Measurements from ENCODE around the gene ING3.

DNA sequence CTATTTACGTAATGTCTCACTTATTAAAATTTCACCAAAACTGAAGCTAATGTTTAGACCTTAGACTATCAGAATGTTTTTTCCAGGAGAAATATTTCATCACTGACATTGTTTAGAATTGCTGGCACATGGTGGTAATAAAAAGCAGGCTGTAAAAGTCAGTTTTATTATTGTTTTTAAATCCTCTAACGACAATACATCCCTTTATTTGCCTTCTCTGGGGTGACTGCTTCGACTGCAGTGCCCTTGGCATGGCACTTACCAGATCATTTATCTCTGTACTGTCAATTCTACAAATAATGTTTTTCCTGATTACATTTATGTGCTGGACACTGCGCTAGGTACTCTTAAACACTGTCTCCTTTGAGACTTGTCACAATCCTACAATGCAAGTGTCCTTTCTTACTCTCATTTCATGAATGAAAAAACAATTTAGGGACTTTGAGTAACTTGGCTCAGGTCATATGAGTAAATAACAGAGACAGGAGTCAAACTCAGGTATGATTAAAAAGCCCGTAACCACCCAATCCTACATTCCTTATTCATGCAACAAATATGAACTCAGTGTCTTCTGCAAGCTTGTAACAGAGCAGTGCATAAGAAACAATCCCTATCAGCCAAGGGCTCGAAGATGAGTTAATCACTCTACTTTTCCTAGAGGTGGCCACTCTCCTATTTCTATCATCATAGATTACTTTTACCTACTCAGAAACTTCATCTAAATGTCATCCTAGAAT, 5.6 kb upstream of the ING3 start:
- TF ChIP-seq, protein P1, sequence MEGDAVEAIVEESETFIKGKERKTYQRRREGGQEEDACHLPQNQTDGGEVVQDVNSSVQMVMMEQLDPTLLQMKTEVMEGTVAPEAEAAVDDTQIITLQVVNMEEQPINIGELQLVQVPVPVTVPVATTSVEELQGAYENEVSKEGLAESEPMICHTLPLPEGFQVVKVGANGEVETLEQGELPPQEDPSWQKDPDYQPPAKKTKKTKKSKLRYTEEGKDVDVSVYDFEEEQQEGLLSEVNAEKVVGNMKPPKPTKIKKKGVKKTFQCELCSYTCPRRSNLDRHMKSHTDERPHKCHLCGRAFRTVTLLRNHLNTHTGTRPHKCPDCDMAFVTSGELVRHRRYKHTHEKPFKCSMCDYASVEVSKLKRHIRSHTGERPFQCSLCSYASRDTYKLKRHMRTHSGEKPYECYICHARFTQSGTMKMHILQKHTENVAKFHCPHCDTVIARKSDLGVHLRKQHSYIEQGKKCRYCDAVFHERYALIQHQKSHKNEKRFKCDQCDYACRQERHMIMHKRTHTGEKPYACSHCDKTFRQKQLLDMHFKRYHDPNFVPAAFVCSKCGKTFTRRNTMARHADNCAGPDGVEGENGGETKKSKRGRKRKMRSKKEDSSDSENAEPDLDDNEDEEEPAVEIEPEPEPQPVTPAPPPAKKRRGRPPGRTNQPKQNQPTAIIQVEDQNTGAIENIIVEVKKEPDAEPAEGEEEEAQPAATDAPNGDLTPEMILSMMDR (IDR thresholded peaks at IDR 0.05 in 8 of 11, conservative IDR thresholded peaks at IDR 0.05 in 3 of 11), result no peak
- TF ChIP-seq POLR2AphosphoS5 (IDR thresholded peaks at IDR 0.05), result no peak
